ENCODE measurements around the gene GNG4.
A peak's percentile ranks its signal among the peaks of the same experiment; 100 is the strongest.
"Not testable (repeated sequence)": the region's sequence is repeated elsewhere in the genome, so short reads cannot be mapped to it uniquely, and the experiment has no call there.

Gene GNG4

GRCh38 chr1:235650341-235651169 is 971 bp upstream of the GNG4 start:
- FAIRE-seq = no peak
- DNase-seq (ENCODE audit: insufficient read length, low spot score) = no peak

GRCh38 chr1:235648954-235649367 is 623 bp downstream of the GNG4 start:
- FAIRE-seq (peak; percentile 75), DNase-seq (ENCODE audit: insufficient read length, low spot score) (peak; percentile 72)

- FAIRE-seq (no peak), DNase-seq (ENCODE audit: insufficient read length, low spot score) (no peak)
These were observed 1.1 kb downstream of the GNG4 start for GRCh38 chr1:235648407-235648907.

- FAIRE-seq; DNase-seq (ENCODE audit: insufficient read length, low spot score): not testable (repeated sequence)
These were observed 2.0 kb downstream of the GNG4 start for GRCh38 chr1:235647537-235647936.

GRCh38 chr1:235646463-235646862 is 3.1 kb downstream of the GNG4 start:
- no peak for DNase-seq (ENCODE audit: insufficient read length, low spot score)
- no peak for FAIRE-seq

GRCh38 chr1:235644693-235645305 is 4.8 kb downstream of the GNG4 start:
- FAIRE-seq = no peak
- no peak for DNase-seq (ENCODE audit: insufficient read length, low spot score)

GRCh38 chr1:235643837-235644692 is 5.5 kb downstream of the GNG4 start:
- no peak for DNase-seq (ENCODE audit: insufficient read length, low spot score)
- FAIRE-seq = no peak

- FAIRE-seq (no peak), DNase-seq (ENCODE audit: insufficient read length, low spot score) (no peak)
These were observed 6.6 kb downstream of the GNG4 start for GRCh38 chr1:235642943-235643371.

GRCh38 chr1:235642011-235642942 is 7.3 kb downstream of the GNG4 start:
- FAIRE-seq = peak; percentile 61

GRCh38 chr1:235640580-235640979 is 9.0 kb downstream of the GNG4 start:
- DNase-seq (ENCODE audit: insufficient read length, low spot score) (no peak), FAIRE-seq (no peak)

More at GRCh38 chr1:235642011-235642942, 7.3 kb downstream of the GNG4 start:
- DNase-seq (ENCODE audit: insufficient read length, low spot score) = no peak

- DNase-seq (ENCODE audit: insufficient read length, low spot score) = no peak
These were observed 10.1 kb downstream of the GNG4 start for GRCh38 chr1:235639226-235640205.

GRCh38 chr1:235638612-235639011 is 11.0 kb downstream of the GNG4 start:
- not testable (repeated sequence) for FAIRE-seq; DNase-seq (ENCODE audit: insufficient read length, low spot score)

More at GRCh38 chr1:235639226-235640205, 10.1 kb downstream of the GNG4 start:
- no peak for FAIRE-seq

GRCh38 chr1:235637756-235638534 is 11.6 kb downstream of the GNG4 start:
- DNase-seq (ENCODE audit: insufficient read length, low spot score) = no peak
- no peak for FAIRE-seq

GRCh38 chr1:235635938-235636662 is 13.5 kb downstream of the GNG4 start:
- FAIRE-seq (no peak), DNase-seq (ENCODE audit: insufficient read length, low spot score) (no peak)

- peak; percentile 86 for FAIRE-seq
- DNase-seq (ENCODE audit: insufficient read length, low spot score) = no peak
These were observed 16.8 kb downstream of the GNG4 start for GRCh38 chr1:235632506-235633401.

GRCh38 chr1:235631816-235632215 is 17.8 kb downstream of the GNG4 start:
- DNase-seq (ENCODE audit: insufficient read length, low spot score) (no peak), FAIRE-seq (no peak)
